Fibroblast of the aortic adventitia (primary cell): ENCODE measurements around the gene MBD3L5. TPM values are rescaled to one million over a fixed set of nuclear protein-coding genes. Genes with fewer than 3 reads are reported as not detected.

ENCODE experiments used
- DNase-seq: peaks from one replicate; pipeline ENCODE4 v3.0.0-alpha.2; 2010; ENCODE audit warnings: low read depth
- H3K4me3 ChIP-seq: 2 replicates; pipeline ENCODE4 v1.5.1; 2011; ENCODE audit warnings: low read depth, mild to moderate bottlenecking, control low read depth, low read length, moderate library complexity
- CTCF ChIP-seq: IDR thresholded peaks from 2 replicates; pipeline ENCODE4 v1.5.1; 2011; ENCODE audit warnings: mild to moderate bottlenecking, low read length, control low read depth, inconsistent platforms; ENCODE audit not compliant: insufficient read depth
- total RNA-seq: library from RNA; depleted of rRNA; stranded (reverse); fragments of >200 nt; gene quantifications from 2 replicates; pipeline ENCODE4 v1.2.3, GENCODE V29; 2012; ENCODE audit warnings: low replicate concordance

The MBD3L5 gene
- total RNA-seq, 1 donor, result not detected

- DNase-seq, result no peak
- no peak for TF ChIP-seq CTCF
- H3K4me3 ChIP-seq, result peak overlapping the region; percentile 93
These were observed 39.5 kb downstream of the MBD3L5 start for GRCh38 chr19:7069904-7070226.

GRCh38 chr19:7072541-7072940 is 42.2 kb downstream of the MBD3L5 start:
- no peak for DNase-seq
- no peak for TF ChIP-seq CTCF
- H3K4me3 ChIP-seq, result no peak overlapping the region

- no peak for TF ChIP-seq CTCF
- no peak for DNase-seq
- H3K4me3 ChIP-seq, result no peak overlapping the region
These were observed 44.4 kb downstream of the MBD3L5 start for GRCh38 chr19:7074705-7075282.

- H3K4me3 ChIP-seq, result no peak overlapping the region
- no peak for DNase-seq
- no peak for TF ChIP-seq CTCF
These were observed 45.8 kb downstream of the MBD3L5 start for GRCh38 chr19:7076151-7076550.

GRCh38 chr19:7078008-7078407 is 47.6 kb downstream of the MBD3L5 start:
- no peak overlapping the region for H3K4me3 ChIP-seq
- TF ChIP-seq CTCF, result no peak
- DNase-seq, result no peak

Other genes with a start within 250 kb of the MBD3L5 start
- not detected in 2 replicates for gene ADGRE1, start 143.0 kb upstream of the MBD3L5 start, total RNA-seq
- not detected in 2 replicates for gene MBD3L2B, start 9.1 kb upstream of the MBD3L5 start, total RNA-seq
- gene MBD3L4, start 9.6 kb downstream of the MBD3L5 start, total RNA-seq, result not detected in 2 replicates
- not detected in 2 replicates for gene MBD3L2, start 18.7 kb downstream of the MBD3L5 start, total RNA-seq
- gene MBD3L3, start 28.1 kb downstream of the MBD3L5 start, total RNA-seq, result not detected in 2 replicates
- gene ZNF557, start 39.1 kb downstream of the MBD3L5 start, total RNA-seq, result 15.3 and 15.8 TPM in 2 replicates